Trophoblast cell (in vitro differentiated cells and primary cell): ENCODE measurements around the gene PIMREG. TPM values are rescaled to one million over a fixed set of nuclear protein-coding genes. Genes with fewer than 3 reads are reported as not detected.

Experiments
- DNase-seq, 2 donors: peaks; one replicate each; pipeline ENCODE4 v3.0.0-alpha.2; 2016
- H2AFZ ChIP-seq: 2 replicates; pipeline ENCODE4 v1.6.1; 2013; ENCODE audit warnings: low read length, moderate library complexity, mild to moderate bottlenecking; ENCODE audit not compliant: insufficient read depth, poor library complexity
- H2AK5ac ChIP-seq: 2 replicates; pipeline ENCODE4 v1.6.1; 2013; ENCODE audit warnings: mild to moderate bottlenecking, low read length
- H2BK120ac ChIP-seq: 2 replicates; pipeline ENCODE4 v1.6.1; 2013; ENCODE audit warnings: low read length, mild to moderate bottlenecking, moderate library complexity; ENCODE audit not compliant: insufficient read depth, poor library complexity
- H2BK12ac ChIP-seq: 2 replicates; pipeline ENCODE4 v1.6.1; 2013; ENCODE audit warnings: mild to moderate bottlenecking, low read length, moderate library complexity
- H2BK5ac ChIP-seq: 2 replicates; pipeline ENCODE4 v1.6.1; 2013; ENCODE audit warnings: low read length, low read depth, moderate library complexity, mild to moderate bottlenecking; ENCODE audit not compliant: poor library complexity
- H3K14ac ChIP-seq: 2 replicates; pipeline ENCODE4 v1.6.1; 2013; ENCODE audit warnings: mild to moderate bottlenecking, low read length
- H3K18ac ChIP-seq: 2 replicates; pipeline ENCODE4 v1.6.1; 2013; ENCODE audit warnings: mild to moderate bottlenecking, low read length
- H3K23ac ChIP-seq: 2 replicates; pipeline ENCODE4 v1.6.1; 2013; ENCODE audit warnings: low read length
- H3K27ac ChIP-seq: 2 replicates; pipeline ENCODE4 v1.5.1; 2013; ENCODE audit warnings: low read depth, mild to moderate bottlenecking, inconsistent platforms, low read length, moderate library complexity
- H3K27me3 ChIP-seq: 2 replicates; pipeline ENCODE4 v1.6.1; 2013; ENCODE audit warnings: inconsistent platforms, mild to moderate bottlenecking, low read length, moderate library complexity; ENCODE audit not compliant: insufficient read depth
- H3K36me3 ChIP-seq, 2 experiments: 1 replicate in 1 of 2; 2 replicates in 1 of 2; pipeline ENCODE4 v1.6.1; 2013; ENCODE audit warnings: low read length in 2 of 2, mild to moderate bottlenecking in 2 of 2, moderate library complexity in 1 of 2; ENCODE audit not compliant: insufficient read depth in 2 of 2, control insufficient read depth in 1 of 2
- H3K4ac ChIP-seq: 2 replicates; pipeline ENCODE4 v1.6.1; 2013; ENCODE audit warnings: low read depth, mild to moderate bottlenecking, low read length, moderate library complexity
- H3K4me1 ChIP-seq, 2 experiments: 1 replicate in 1 of 2; 2 replicates in 1 of 2; pipeline ENCODE4 v1.6.1; 2013; ENCODE audit warnings: low read length in 2 of 2, mild to moderate bottlenecking in 2 of 2, moderate library complexity in 1 of 2; ENCODE audit not compliant: insufficient read depth in 2 of 2, control insufficient read depth in 1 of 2
- H3K4me2 ChIP-seq: 2 replicates; pipeline ENCODE4 v1.6.1; 2013; ENCODE audit warnings: inconsistent platforms, mild to moderate bottlenecking, low read length, moderate library complexity
- H3K4me3 ChIP-seq: 2 replicates; pipeline ENCODE4 v1.5.1; 2013; ENCODE audit warnings: mild to moderate bottlenecking, low read depth, low read length, inconsistent platforms
- H3K79me1 ChIP-seq: one replicate; pipeline ENCODE4 v1.6.1; 2013; ENCODE audit warnings: low read length
- H3K79me2 ChIP-seq: 2 replicates; pipeline ENCODE4 v1.6.1; 2013; ENCODE audit warnings: low read length, mild to moderate bottlenecking; ENCODE audit not compliant: control insufficient read depth, insufficient read depth, poor library complexity
- H3K9ac ChIP-seq: 2 replicates; pipeline ENCODE4 v1.6.1; 2013; ENCODE audit warnings: mild to moderate bottlenecking, low read length
- H3K9me3 ChIP-seq: 2 replicates; pipeline ENCODE4 v1.6.1; 2013; ENCODE audit warnings: low read depth, mild to moderate bottlenecking, control low read depth, inconsistent platforms, low read length; ENCODE audit not compliant: insufficient read depth
- H4K12ac ChIP-seq: 2 replicates; pipeline ENCODE4 v1.6.1; 2013; ENCODE audit warnings: low read depth, mild to moderate bottlenecking, low read length, moderate library complexity
- H4K8ac ChIP-seq: 2 replicates; pipeline ENCODE4 v1.6.1; 2013; ENCODE audit warnings: low read depth, mild to moderate bottlenecking, low read length, moderate library complexity
- H4K91ac ChIP-seq: one replicate; pipeline ENCODE4 v1.6.1; 2013; ENCODE audit warnings: low read depth, mild to moderate bottlenecking, low read length, moderate library complexity
- WGBS: extraction: QIAGEN DNeasy Blood & Tissue Kit; methylation state at CpG from one replicate; pipeline ENCODE4 v1.1.7; 2013; ENCODE audit warnings: missing lambda C conversion rate; ENCODE audit not compliant: insufficient read length, insufficient coverage; ENCODE audit errors: extremely low coverage; 5-methylcytosine and 5-hydroxymethylcytosine counted together
- polyA plus RNA-seq: library from polyadenylated mRNA; stranded (reverse); fragments of 200-250 nt; gene quantifications from 2 replicates; pipeline ENCODE4 v1.2.3, GENCODE V29; 2013

Gene PIMREG
- polyA plus RNA-seq: 8.2 and 8.4 TPM in 2 replicates

DNA sequence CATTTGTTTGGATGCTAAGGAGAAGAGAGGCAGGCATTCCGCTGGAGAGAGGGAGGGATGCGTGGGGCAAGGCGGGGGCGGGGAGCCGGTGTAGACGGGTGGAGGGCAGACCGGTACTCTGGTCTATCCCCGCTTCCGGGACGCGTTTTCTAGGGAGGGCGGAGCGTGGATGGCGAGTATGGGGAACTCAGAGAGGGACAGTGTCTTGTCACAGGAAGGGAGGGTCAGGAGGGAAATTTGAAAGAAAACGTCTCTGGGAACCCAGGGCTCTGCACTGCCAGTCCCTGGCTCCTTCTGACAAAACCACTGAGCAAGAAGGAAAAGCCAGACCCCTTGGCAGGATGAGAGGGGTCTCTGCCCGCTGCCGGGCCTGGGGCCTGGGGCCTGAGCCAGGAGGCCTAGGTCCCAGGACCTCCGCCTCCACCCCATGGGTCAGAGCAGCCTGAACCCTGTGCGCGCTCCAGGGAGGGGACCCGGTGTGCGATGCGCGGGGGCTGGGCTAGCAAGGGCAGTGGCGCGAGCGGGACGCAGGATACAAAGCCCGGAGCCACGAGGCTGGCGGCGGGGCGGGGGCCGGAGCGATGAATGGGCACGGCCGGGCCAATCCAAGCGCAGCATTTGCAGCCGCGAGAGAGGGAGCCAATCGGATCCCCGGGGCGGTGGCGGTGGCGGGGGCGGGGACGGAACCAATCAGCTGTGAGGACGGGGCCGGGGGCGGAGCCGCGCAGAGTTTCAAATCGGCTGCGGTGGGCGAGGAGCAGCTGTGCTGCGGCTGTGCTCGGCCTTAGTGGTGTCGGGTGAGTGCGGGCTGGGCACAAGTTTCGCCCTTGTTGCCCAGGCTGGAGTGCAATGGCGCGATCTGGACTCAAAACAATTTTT is at the start of gene PIMREG:
Gene PIMREG, plus strand, starts transcription at position 764 of the 879 bp plus-strand sequence. CDS start 656 bp downstream, outside the sequence.
- peak within 1 kb of the TSS; percentile 99 for H2AFZ ChIP-seq
- H3K27me3 ChIP-seq: no peaks in the 10 kb centered on the region
- peak within 1 kb of the TSS; percentile 96 for H4K8ac ChIP-seq
- peak within 1 kb of the TSS; percentile 90 for H3K14ac ChIP-seq
- peaks cover 2% of the 10 kb centered on the region for H3K79me2 ChIP-seq
- no peak within 1 kb of the TSS for H3K23ac ChIP-seq
- peak within 1 kb of the TSS; percentile 21 for H3K4ac ChIP-seq
- H4K12ac ChIP-seq: peak within 1 kb of the TSS; percentile 94
- H3K27ac ChIP-seq: peak within 1 kb of the TSS; percentile 77
- H2BK12ac ChIP-seq: peak within 1 kb of the TSS; percentile 20
- peak within 1 kb of the TSS; percentile 76 for H3K4me3 ChIP-seq
- peak within 1 kb of the TSS; percentile 82 for H2BK120ac ChIP-seq
- H3K36me3 ChIP-seq: peaks cover 8 to 12% of the 10 kb centered on the region in 2 experiments
- no peaks in the 10 kb centered on the region for H3K9me3 ChIP-seq
- WGBS: no CpG with 5 or more reads among the region's 62 CpGs
- peaks cover 5% of the 10 kb centered on the region for H3K79me1 ChIP-seq
- H3K18ac ChIP-seq: peak within 1 kb of the TSS; percentile 86
- peak within 1 kb of the TSS; percentile 95 for H3K4me2 ChIP-seq
- peak within 1 kb of the TSS; percentile 74 for H2BK5ac ChIP-seq
- H4K91ac ChIP-seq: peak within 1 kb of the TSS; percentile 81
- peak within 1 kb of the TSS; percentile 42 for H3K9ac ChIP-seq
- DNase-seq: peak; percentile 50 to 61
- no peak within 1 kb of the TSS for H2AK5ac ChIP-seq
- H3K4me1 ChIP-seq: peaks cover 9% of the 10 kb centered on the region in 2 experiments

DNA sequence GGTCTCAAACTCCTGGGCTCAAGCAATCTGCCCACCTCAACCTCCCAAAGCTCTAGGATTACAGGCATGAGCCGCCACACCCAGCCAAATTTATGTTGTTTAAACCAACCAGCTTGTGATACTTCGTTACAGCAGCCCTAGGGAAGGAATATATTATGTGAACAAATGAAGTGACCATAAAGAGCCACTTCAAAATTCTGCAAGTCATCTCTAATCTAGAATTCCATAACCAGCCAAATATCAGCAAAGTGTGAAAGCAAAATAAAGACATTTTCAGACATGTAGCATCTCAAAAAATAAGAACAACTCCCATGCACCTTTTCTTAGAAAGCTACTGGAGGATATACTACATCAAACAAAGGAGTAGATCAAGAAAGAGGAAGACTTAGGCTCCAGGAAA is 45.3 kb upstream of the PIMREG start:
- no peak overlapping the region for H2AFZ ChIP-seq
- H2BK5ac ChIP-seq: no peak overlapping the region
- no peak overlapping the region for H3K4ac ChIP-seq
- H3K27ac ChIP-seq: no peak overlapping the region
- no peaks in the 10 kb centered on the region for H3K79me1 ChIP-seq
- H3K4me3 ChIP-seq: no peak overlapping the region
- WGBS: no CpG with 5 or more reads among the region's 2 CpGs
- H3K14ac ChIP-seq: no peak overlapping the region
- no peaks in the 10 kb centered on the region for H3K27me3 ChIP-seq
- no peak overlapping the region for H3K9ac ChIP-seq
- no peak overlapping the region for H2AK5ac ChIP-seq
- H3K4me1 ChIP-seq: peaks cover 0 to 3% of the 10 kb centered on the region in 2 experiments
- no peak overlapping the region for H2BK120ac ChIP-seq
- no peaks in the 10 kb centered on the region for H3K79me2 ChIP-seq
- no peaks in the 10 kb centered on the region for H3K9me3 ChIP-seq
- no peak overlapping the region for H3K18ac ChIP-seq
- H4K91ac ChIP-seq: no peak overlapping the region
- H4K8ac ChIP-seq: no peak overlapping the region
- H3K36me3 ChIP-seq: no peaks in the 10 kb centered on the region
- H2BK12ac ChIP-seq: no peak overlapping the region
- H3K4me2 ChIP-seq: no peak overlapping the region
- DNase-seq: no peak
- no peak overlapping the region for H4K12ac ChIP-seq
- H3K23ac ChIP-seq: no peak overlapping the region

DNA sequence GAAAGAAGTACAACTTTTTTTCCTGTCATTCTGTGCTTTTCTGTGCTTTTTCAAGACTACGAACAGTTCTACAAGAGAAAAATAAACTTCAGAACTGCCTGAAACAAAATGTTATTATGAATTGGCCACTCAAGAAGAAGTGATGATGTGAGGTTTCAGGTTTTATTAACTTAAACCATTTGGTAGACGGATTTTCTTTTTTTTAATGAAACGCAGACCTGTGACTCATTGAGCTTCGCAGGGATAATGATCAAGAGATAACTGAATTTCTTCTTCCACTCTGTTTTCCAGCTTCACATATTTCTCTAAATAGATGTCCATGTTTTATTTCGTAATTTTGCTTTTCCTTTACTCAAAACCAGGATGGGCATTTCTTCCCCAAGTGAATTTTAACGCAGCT is 42.0 kb upstream of the PIMREG start:
- Histone ChIP-seq H4K91ac (no peak overlapping the region), H2BK120ac (no peak overlapping the region), H3K23ac (no peak overlapping the region), H3K79me1 (no peaks in the 10 kb centered on the region), H3K4me1 (no peaks in the 10 kb centered on the region), H3K27me3 (no peaks in the 10 kb centered on the region), H3K4me3 (no peak overlapping the region), H3K36me3 (no peaks in the 10 kb centered on the region), H3K9ac (no peak overlapping the region), H3K79me2 (no peaks in the 10 kb centered on the region), H4K12ac (no peak overlapping the region), H2BK12ac (no peak overlapping the region), H4K8ac (no peak overlapping the region), H3K14ac (no peak overlapping the region), H2AK5ac (no peak overlapping the region), H2AFZ (no peak overlapping the region), H2BK5ac (no peak overlapping the region), H3K27ac (no peak overlapping the region), H3K18ac (no peak overlapping the region), H3K4me2 (no peak overlapping the region), H3K9me3 (no peaks in the 10 kb centered on the region), H3K4ac (no peak overlapping the region)
- no peak for DNase-seq
- no CpG with 5 or more reads among the region's 6 CpGs for WGBS

- Histone ChIP-seq H3K79me1 (no peaks in the 10 kb centered on the region), H3K9me3 (no peaks in the 10 kb centered on the region), H2BK12ac (no peak overlapping the region), H2BK5ac (no peak overlapping the region), H2AFZ (no peak overlapping the region), H3K27me3 (no peaks in the 10 kb centered on the region), H3K18ac (no peak overlapping the region), H2BK120ac (no peak overlapping the region), H3K14ac (no peak overlapping the region), H4K91ac (no peak overlapping the region), H3K4me3 (no peak overlapping the region), H3K4ac (no peak overlapping the region), H4K8ac (no peak overlapping the region), H3K27ac (no peak overlapping the region), H3K4me1 (peaks cover 0 to 6% of the 10 kb centered on the region in 2 experiments), H3K4me2 (no peak overlapping the region), H3K79me2 (no peaks in the 10 kb centered on the region), H3K36me3 (no peaks in the 10 kb centered on the region), H3K9ac (no peak overlapping the region), H4K12ac (no peak overlapping the region), H2AK5ac (no peak overlapping the region), H3K23ac (no peak overlapping the region)
- no CpG with 5 or more reads among the region's 6 CpGs for WGBS
- no peak for DNase-seq
Observed at GRCh38 chr17:6408276-6408675, 36.0 kb upstream of the PIMREG start.
